H9 (cell line): ENCODE results near the gene NEUROD2. TPM values are rescaled to one million over a fixed set of nuclear protein-coding genes. Genes with fewer than 3 reads are reported as not detected.

ENCODE experiments used
- DNase-seq: peaks from one replicate; pipeline ENCODE4 v3.0.0-alpha.2; 2017
- H2AFZ ChIP-seq: one replicate; pipeline ENCODE4 v1.6.1; 2013; ENCODE audit warnings: mild to moderate bottlenecking, low read length, control low read depth, moderate library complexity
- H2AK5ac ChIP-seq: 2 replicates; pipeline ENCODE4 v1.6.1; 2013; ENCODE audit warnings: low read length, control low read depth, mixed read lengths; ENCODE audit not compliant: insufficient read length
- H2BK120ac ChIP-seq: one replicate; pipeline ENCODE4 v1.6.1; 2013; ENCODE audit warnings: low read depth, mild to moderate bottlenecking, low read length, control low read depth, inconsistent platforms; ENCODE audit not compliant: poor library complexity, severe bottlenecking
- H2BK12ac ChIP-seq: 2 replicates; pipeline ENCODE4 v1.6.1; 2013; ENCODE audit warnings: low read length, control low read depth, mixed read lengths, low read depth; ENCODE audit not compliant: insufficient read length
- H2BK15ac ChIP-seq: 2 replicates; pipeline ENCODE4 v1.6.1; 2013; ENCODE audit warnings: low read depth, low read length, control low read depth
- H2BK20ac ChIP-seq: one replicate; pipeline ENCODE4 v1.6.1; 2013; ENCODE audit warnings: low read depth, mild to moderate bottlenecking, low read length, control low read depth, inconsistent platforms; ENCODE audit not compliant: poor library complexity, severe bottlenecking
- H2BK5ac ChIP-seq: 2 replicates; pipeline ENCODE4 v1.6.1; 2013; ENCODE audit warnings: low read length, control low read depth, mixed read lengths; ENCODE audit not compliant: insufficient read length
- H3K14ac ChIP-seq: 2 replicates; pipeline ENCODE4 v1.6.1; 2013; ENCODE audit warnings: low read length, control low read depth; ENCODE audit not compliant: insufficient read depth
- H3K18ac ChIP-seq: 2 replicates; pipeline ENCODE4 v1.6.1; 2013; ENCODE audit warnings: low read depth, mild to moderate bottlenecking, mixed read lengths, low read length, control low read depth; ENCODE audit not compliant: insufficient read length
- H3K23ac ChIP-seq: 2 replicates; pipeline ENCODE4 v1.6.1; 2013; ENCODE audit warnings: low read length, control low read depth, mixed read lengths, low read depth; ENCODE audit not compliant: insufficient read length
- H3K23me2 ChIP-seq: 2 replicates; pipeline ENCODE4 v1.6.1; 2013; ENCODE audit warnings: low read depth, mild to moderate bottlenecking, mixed read lengths, low read length, control low read depth; ENCODE audit not compliant: insufficient read length, poor library complexity, severe bottlenecking
- H3K27ac ChIP-seq: 2 replicates; pipeline ENCODE4 v1.5.1; 2013; ENCODE audit warnings: low read length, control low read depth, mixed read lengths, low read depth; ENCODE audit not compliant: insufficient read length
- H3K27me3 ChIP-seq: 2 replicates; pipeline ENCODE4 v1.6.1; 2013; ENCODE audit warnings: low read length, control low read depth, inconsistent platforms; ENCODE audit not compliant: insufficient read depth
- H3K4ac ChIP-seq: 2 replicates; pipeline ENCODE4 v1.6.1; 2013; ENCODE audit warnings: low read depth, mild to moderate bottlenecking, control low read depth, inconsistent platforms, low read length, moderate library complexity
- H3K4me1 ChIP-seq: 2 replicates; pipeline ENCODE4 v1.6.1; 2013; ENCODE audit warnings: low read length, control low read depth, inconsistent platforms; ENCODE audit not compliant: insufficient read depth
- H3K4me2 ChIP-seq: 2 replicates; pipeline ENCODE4 v1.6.1; 2013; ENCODE audit warnings: low read length, control low read depth, mixed read lengths; ENCODE audit not compliant: insufficient read length, insufficient read depth
- H3K56ac ChIP-seq: 2 replicates; pipeline ENCODE4 v1.6.1; 2013; ENCODE audit warnings: low read depth, mild to moderate bottlenecking, mixed read lengths, low read length, control low read depth; ENCODE audit not compliant: insufficient read length
- H3K79me1 ChIP-seq: 2 replicates; pipeline ENCODE4 v1.6.1; 2013; ENCODE audit warnings: low read depth, mild to moderate bottlenecking, moderate library complexity, low read length, control low read depth, inconsistent platforms; ENCODE audit not compliant: insufficient read depth, poor library complexity, severe bottlenecking
- H3K79me2 ChIP-seq: 2 replicates; pipeline ENCODE4 v1.6.1; 2013; ENCODE audit warnings: low read length, control low read depth, inconsistent platforms; ENCODE audit not compliant: insufficient read depth
- H3K9ac ChIP-seq: 2 replicates; pipeline ENCODE4 v1.6.1; 2013; ENCODE audit warnings: low read length, control low read depth, mixed read lengths; ENCODE audit not compliant: insufficient read length; ENCODE audit errors: extremely low read depth
- H3K9me3 ChIP-seq: one replicate; pipeline ENCODE4 v1.6.1; 2013; ENCODE audit warnings: low read depth, low read length, inconsistent platforms; ENCODE audit not compliant: control insufficient read depth
- H3T11ph ChIP-seq: one replicate; pipeline ENCODE4 v1.6.1; 2013; ENCODE audit warnings: mild to moderate bottlenecking, low read length, control low read depth, inconsistent platforms
- H4K20me1 ChIP-seq: one replicate; pipeline ENCODE4 v1.6.1; 2013; ENCODE audit not compliant: control insufficient read depth, insufficient read length, insufficient read depth
- H4K5ac ChIP-seq: 2 replicates; pipeline ENCODE4 v1.6.1; 2013; ENCODE audit warnings: low read depth, mild to moderate bottlenecking, mixed read lengths, low read length, control low read depth; ENCODE audit not compliant: insufficient read length
- H4K8ac ChIP-seq: replicated peaks from 2 replicates; pipeline ENCODE4 v1.6.1; 2013; ENCODE audit warnings: low read length, control low read depth, mixed read lengths, low read depth; ENCODE audit not compliant: insufficient read length
- H4K91ac ChIP-seq: 2 replicates; pipeline ENCODE4 v1.6.1; 2013; ENCODE audit warnings: low read depth, mild to moderate bottlenecking, moderate library complexity, mixed read lengths, low read length, control low read depth; ENCODE audit not compliant: insufficient read length
- H3K27ac Mint-ChIP-seq, 3 experiments: 2 replicates in 2 of 3; 3 replicates in 1 of 3; pipeline ENCODE4 v1.8.0; 2020 to 2021; ENCODE audit warnings: mixed read lengths in 3 of 3, mild to moderate bottlenecking in 1 of 3, moderate library complexity in 1 of 3
- H3K27me3 Mint-ChIP-seq: 2 replicates; pipeline ENCODE4 v1.8.0; 2021; ENCODE audit warnings: low read depth, mild to moderate bottlenecking, moderate library complexity, mixed read lengths
- H3K36me3 Mint-ChIP-seq, 3 experiments: 2 replicates in 2 of 3; 3 replicates in 1 of 3; pipeline ENCODE4 v1.8.0; 2020 to 2021; ENCODE audit warnings: low read depth in 3 of 3, mixed read lengths in 3 of 3; ENCODE audit not compliant: insufficient read depth in 1 of 3
- H3K4me1 Mint-ChIP-seq, 2 experiments: 2 replicates each; pipeline ENCODE4 v1.8.0; 2020; ENCODE audit warnings: mixed read lengths in 2 of 2
- H3K4me3 Mint-ChIP-seq, 2 experiments: 2 replicates in 1 of 2; 3 replicates in 1 of 2; pipeline ENCODE4 v1.8.0; 2020 to 2021; ENCODE audit warnings: mild to moderate bottlenecking in 2 of 2, mixed read lengths in 2 of 2, moderate library complexity in 1 of 2
- H3K9me3 Mint-ChIP-seq, 2 experiments: 2 replicates in 1 of 2; 3 replicates in 1 of 2; pipeline ENCODE4 v1.8.0; 2020; ENCODE audit warnings: mild to moderate bottlenecking in 2 of 2, mixed read lengths in 2 of 2, moderate library complexity in 1 of 2
- CTCF ChIP-seq: fragments of 200-600 bp; sonication (generic); conservative IDR thresholded peaks from 3 replicates; pipeline ENCODE4 v1.8.0; 2021; ENCODE audit warnings: antibody characterized with exemption, mild to moderate bottlenecking
- WGBS: extraction: QIAGEN DNeasy Blood & Tissue Kit; methylation state at CpG from one replicate; pipeline ENCODE4 v1.1.7; 2013; ENCODE audit warnings: missing lambda C conversion rate, low lambda C conversion rate, mixed read lengths; ENCODE audit not compliant: insufficient read length; ENCODE audit errors: extremely low coverage; 5-methylcytosine and 5-hydroxymethylcytosine counted together
- total RNA-seq: library from RNA; stranded (reverse); gene quantifications from 2 replicates; pipeline ENCODE4 v1.2.1, GENCODE V29; 2021

Gene NEUROD2
- total RNA-seq, 1 experiment from 2014 or later = not detected

GRCh38 chr17:39595294-39595693 is 12.4 kb downstream of the NEUROD2 start:
- no peaks in the 10 kb centered on the region for H3K79me2 ChIP-seq
- H4K8ac ChIP-seq = no peak overlapping the region
- H3K9me3 ChIP-seq = no peaks in the 10 kb centered on the region
- WGBS = no CpG with 5 or more reads among the region's 4 CpGs
- no peak overlapping the region for H3K23ac ChIP-seq
- DNase-seq = no peak
- H3K14ac ChIP-seq = no peak overlapping the region
- no peak overlapping the region for H4K5ac ChIP-seq
- H2BK5ac ChIP-seq = no peak overlapping the region
- no peaks in the 10 kb centered on the region for H3K79me1 ChIP-seq
- H3K4ac ChIP-seq = no peak overlapping the region
- Mint-ChIP-seq H3K27ac (no peak overlapping the region), H3K4me1 (peaks cover 20 to 54% of the 10 kb centered on the region in 2 experiments), H3K4me3 (no peak overlapping the region), H3K36me3 (no peaks in the 10 kb centered on the region), H3K9me3 (peaks cover 0 to 4% of the 10 kb centered on the region in 2 experiments; a peak in 2 of 5 replicates), H3K27me3 (peaks cover 100% of the 10 kb centered on the region)
- H4K20me1 ChIP-seq = peaks cover 2% of the 10 kb centered on the region
- no peak overlapping the region for H2BK12ac ChIP-seq
- no peak for TF ChIP-seq CTCF
- H3T11ph ChIP-seq = no peak overlapping the region
- no peak overlapping the region for H3K9ac ChIP-seq
- H3K4me2 ChIP-seq = no peak overlapping the region
- H3K18ac ChIP-seq = no peak overlapping the region
- no peak overlapping the region for H2BK120ac ChIP-seq
- peaks cover 66% of the 10 kb centered on the region for H3K27me3 ChIP-seq
- no peak overlapping the region for H3K27ac ChIP-seq
- H2BK20ac ChIP-seq = no peak overlapping the region
- H3K4me1 ChIP-seq = peaks cover 8% of the 10 kb centered on the region; the same call in 1 of the 2 replicates
- H3K56ac ChIP-seq = no peak overlapping the region
- H2BK15ac ChIP-seq = no peak overlapping the region
- no peak overlapping the region for H2AK5ac ChIP-seq
- no peak overlapping the region for H2AFZ ChIP-seq
- peaks cover 3% of the 10 kb centered on the region for H3K23me2 ChIP-seq
- no peak overlapping the region for H4K91ac ChIP-seq
